GM18951 (cell line): ENCODE measurements around the gene CPT1C.

Experiments used
- POLR2A ChIP-seq: IDR thresholded peaks from 4 replicates; pipeline ENCODE4 v1.6.1; 2011; ENCODE audit warnings: mild to moderate bottlenecking; ENCODE audit not compliant: insufficient read length, insufficient read depth; ENCODE audit errors: extremely low read depth
- in situ Hi-C: fragments of 300-500 bp; cut with MboI; formaldehyde crosslinking; loops from one replicate; pipeline ENCODE4 v1.12.0; 2022; ENCODE audit warnings: low sequenced_read_pairs, mixed read lengths, inconsistent platforms; ENCODE audit not compliant: unreplicated experiment

Gene CPT1C

GRCh38 chr19:49749055-49749716 lies 58.3 kb downstream of the CPT1C start:
- TF ChIP-seq POLR2A: no peak
- in situ Hi-C loops: no loop called here

- TF ChIP-seq POLR2A: no peak
- in situ Hi-C loops: no loop called here
Measured at GRCh38 chr19:49749771-49750170, 58.9 kb downstream of the CPT1C start.

GRCh38 chr19:49752701-49753100 lies 61.8 kb downstream of the CPT1C start:
- no peak for TF ChIP-seq POLR2A

GRCh38 chr19:49755956-49756355 lies 65.0 kb downstream of the CPT1C start:
- in situ Hi-C loops: no loop called here
- no peak for TF ChIP-seq POLR2A

More at GRCh38 chr19:49752701-49753100, 61.8 kb downstream of the CPT1C start:
- in situ Hi-C loops: no loop called here

- no peak for TF ChIP-seq POLR2A
- in situ Hi-C loops: no loop called here
Measured at GRCh38 chr19:49758292-49758691, 67.4 kb downstream of the CPT1C start.

GRCh38 chr19:49761249-49761624 lies 70.3 kb downstream of the CPT1C start:
- no peak for TF ChIP-seq POLR2A
- in situ Hi-C loops: no loop called here

- in situ Hi-C loops: no loop called here
- no peak for TF ChIP-seq POLR2A
Measured at GRCh38 chr19:49761625-49762311, 70.9 kb downstream of the CPT1C start.

GRCh38 chr19:49763230-49763629 lies 72.3 kb downstream of the CPT1C start, which contains the start of gene TSKS:
Gene TSKS (minus strand): TSS chr19:49763306. CDS start chr19:49763247, 59 bp downstream.
- in situ Hi-C loops: no loop called here
- TF ChIP-seq POLR2A: no peak
